ENCODE data around the gene ADD1. TPM values are rescaled to one million over a fixed set of nuclear protein-coding genes. Genes with fewer than 3 reads are reported as not detected.
"Not testable (repeated sequence)": the region's sequence is repeated elsewhere in the genome, so short reads cannot be mapped to it uniquely, and the experiment has no call there.

The ADD1 gene
- total and polyA plus RNA-seq, 2 donors (not counting 1 experiment from before 2014, with no cell fraction given): 164 to 171 TPM

DNA sequence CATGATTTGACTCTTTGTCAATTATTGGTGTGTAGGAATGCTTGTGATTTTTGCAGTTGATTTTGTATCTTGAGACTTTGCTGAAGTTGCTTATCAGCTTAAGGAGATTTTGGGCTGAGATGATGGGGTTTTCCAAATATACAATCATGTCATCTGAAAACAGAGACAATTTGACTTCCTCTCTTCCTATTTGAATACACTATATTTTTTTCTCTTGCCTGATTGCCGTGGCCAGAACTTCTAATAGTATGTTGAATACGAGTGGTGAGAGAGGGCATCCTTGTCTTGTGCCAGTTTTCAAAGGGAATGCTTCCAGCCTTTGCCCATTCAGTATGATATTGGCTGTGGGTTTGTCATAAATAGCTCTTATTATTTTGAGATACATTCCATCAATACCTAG, 74.7 kb downstream of the ADD1 start:
- not testable (repeated sequence) for H3K4me3 ChIP-seq (replicated peaks in 1 of 4; ENCODE audit: control extremely low read depth in 1 of 4, insufficient read depth in 1 of 4, low read depth in 3 of 4, low read length in 4 of 4); H3K27ac ChIP-seq (ENCODE audit: insufficient read depth, low read length); H4K20me1 ChIP-seq (ENCODE audit: control insufficient read depth, extremely low read depth, insufficient read depth, low read length); H2AFZ ChIP-seq (ENCODE audit: low read length); H3K36me3 ChIP-seq (ENCODE audit: control insufficient read depth, insufficient read depth, low read length); H3K79me2 ChIP-seq (ENCODE audit: control insufficient read depth, insufficient read depth, low read length); H3K27me3 ChIP-seq (ENCODE audit: control insufficient read depth, insufficient read depth, low read length); H3K9ac ChIP-seq (ENCODE audit: insufficient read depth, low read length); H3K4me1 ChIP-seq (ENCODE audit: control insufficient read depth, extremely low read depth, insufficient read depth, low read length); H3K4me2 ChIP-seq (ENCODE audit: extremely low read depth, insufficient read depth, low read length); H3K9me3 ChIP-seq (ENCODE audit: control insufficient read depth, insufficient read depth, low read depth, low read length); DNase-seq (ENCODE audit: low read depth in 2 of 2)

DNA sequence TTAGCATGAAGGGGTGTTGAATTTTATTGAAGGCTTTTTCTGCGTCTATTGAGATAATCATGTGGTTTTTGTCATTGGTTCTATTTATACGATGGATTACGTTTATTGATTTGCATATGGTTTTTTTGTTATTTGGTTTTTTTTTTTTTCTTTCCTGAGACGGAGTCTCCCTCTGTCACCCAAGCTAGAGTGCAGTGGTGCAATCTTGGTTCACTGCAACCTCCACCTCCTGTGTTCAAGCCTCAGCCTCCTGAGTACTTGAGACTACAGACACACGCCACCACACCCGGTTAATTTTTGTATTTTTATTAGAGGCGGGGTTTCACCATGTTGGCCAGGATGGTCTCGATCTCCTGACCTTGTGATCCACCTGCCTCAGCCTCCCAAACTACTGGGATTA, 75.1 kb downstream of the ADD1 start:
- not testable (repeated sequence) for DNase-seq (ENCODE audit: low read depth in 2 of 2); H3K36me3 ChIP-seq (ENCODE audit: control insufficient read depth, insufficient read depth, low read length); H4K20me1 ChIP-seq (ENCODE audit: control insufficient read depth, extremely low read depth, insufficient read depth, low read length); H3K4me1 ChIP-seq (ENCODE audit: control insufficient read depth, extremely low read depth, insufficient read depth, low read length); H3K9ac ChIP-seq (ENCODE audit: insufficient read depth, low read length); H2AFZ ChIP-seq (ENCODE audit: low read length); H3K27me3 ChIP-seq (ENCODE audit: control insufficient read depth, insufficient read depth, low read length); H3K9me3 ChIP-seq (ENCODE audit: control insufficient read depth, insufficient read depth, low read depth, low read length); H3K27ac ChIP-seq (ENCODE audit: insufficient read depth, low read length); H3K79me2 ChIP-seq (ENCODE audit: control insufficient read depth, insufficient read depth, low read length); H3K4me2 ChIP-seq (ENCODE audit: extremely low read depth, insufficient read depth, low read length); H3K4me3 ChIP-seq (replicated peaks in 1 of 4; ENCODE audit: control extremely low read depth in 1 of 4, insufficient read depth in 1 of 4, low read depth in 3 of 4, low read length in 4 of 4)

DNA sequence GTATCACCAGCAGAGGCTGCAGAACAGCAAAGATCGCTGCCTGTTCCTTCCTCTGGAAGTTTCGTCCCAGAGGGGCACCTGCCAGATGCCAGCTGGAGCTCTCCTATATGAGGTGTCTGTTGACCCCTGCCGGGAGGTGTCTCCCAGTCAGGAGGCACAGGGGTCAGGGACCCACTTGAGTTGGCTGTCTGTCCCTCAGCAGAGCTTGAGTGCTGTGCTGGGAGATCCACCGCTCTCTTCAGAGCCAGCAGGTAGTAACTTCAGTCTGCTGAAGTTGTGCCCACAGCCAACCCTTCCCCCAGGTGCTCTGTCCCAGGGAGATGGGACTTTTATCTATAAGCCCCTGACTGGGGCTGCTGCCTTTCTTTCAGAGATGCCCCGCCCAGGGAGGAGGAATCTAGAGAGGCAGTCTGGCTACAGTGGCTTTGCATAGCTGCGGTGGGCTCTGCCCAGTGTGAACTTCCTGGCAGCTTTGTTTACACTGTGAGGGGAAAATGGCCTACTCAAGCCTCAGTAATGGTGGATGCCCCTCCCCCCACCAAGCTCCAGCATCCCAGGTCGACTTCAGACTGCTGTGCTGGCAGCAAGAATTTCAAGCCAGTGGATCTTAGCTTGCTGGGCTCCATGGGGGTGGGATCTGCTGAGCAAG, 78.9 kb downstream of the ADD1 start:
- DNase-seq (ENCODE audit: low read depth in 2 of 2): peak; percentile 42 to 71
- H3K4me2 ChIP-seq (ENCODE audit: extremely low read depth, insufficient read depth, low read length); H3K9me3 ChIP-seq (ENCODE audit: control insufficient read depth, insufficient read depth, low read depth, low read length); H4K20me1 ChIP-seq (ENCODE audit: control insufficient read depth, extremely low read depth, insufficient read depth, low read length); H3K4me1 ChIP-seq (ENCODE audit: control insufficient read depth, extremely low read depth, insufficient read depth, low read length); H3K79me2 ChIP-seq (ENCODE audit: control insufficient read depth, insufficient read depth, low read length); H3K4me3 ChIP-seq (replicated peaks in 1 of 4; ENCODE audit: control extremely low read depth in 1 of 4, insufficient read depth in 1 of 4, low read depth in 3 of 4, low read length in 4 of 4); H3K27me3 ChIP-seq (ENCODE audit: control insufficient read depth, insufficient read depth, low read length); H2AFZ ChIP-seq (ENCODE audit: low read length); H3K9ac ChIP-seq (ENCODE audit: insufficient read depth, low read length): not testable (repeated sequence)
- Histone ChIP-seq H3K36me3 (ENCODE audit: control insufficient read depth, insufficient read depth, low read length) (peaks cover 16% of the 10 kb centered on the region), H3K27ac (ENCODE audit: insufficient read depth, low read length) (peak overlapping the region; percentile 27)

DNA sequence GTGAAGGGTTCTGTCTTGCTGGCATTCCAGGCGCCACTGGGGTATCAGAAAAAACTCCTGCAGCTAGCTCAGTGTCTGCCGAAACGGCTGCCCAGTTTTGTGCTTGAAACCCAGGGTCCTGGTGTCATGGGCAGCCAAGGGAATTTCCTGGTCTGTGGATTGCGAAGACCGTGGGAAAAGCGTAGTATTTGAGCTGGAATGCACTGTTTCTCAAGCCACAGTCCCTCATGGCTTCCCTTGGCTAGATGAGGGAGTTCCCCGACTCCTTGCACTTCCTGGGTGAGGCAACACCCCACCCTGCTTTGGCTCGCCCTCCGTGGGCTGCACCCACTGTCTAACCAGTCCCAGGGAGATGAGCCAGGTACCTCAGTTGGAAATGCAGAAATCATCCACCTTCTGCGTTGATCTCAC, 79.5 kb downstream of the ADD1 start:
- TF ChIP-seq, protein P1, sequence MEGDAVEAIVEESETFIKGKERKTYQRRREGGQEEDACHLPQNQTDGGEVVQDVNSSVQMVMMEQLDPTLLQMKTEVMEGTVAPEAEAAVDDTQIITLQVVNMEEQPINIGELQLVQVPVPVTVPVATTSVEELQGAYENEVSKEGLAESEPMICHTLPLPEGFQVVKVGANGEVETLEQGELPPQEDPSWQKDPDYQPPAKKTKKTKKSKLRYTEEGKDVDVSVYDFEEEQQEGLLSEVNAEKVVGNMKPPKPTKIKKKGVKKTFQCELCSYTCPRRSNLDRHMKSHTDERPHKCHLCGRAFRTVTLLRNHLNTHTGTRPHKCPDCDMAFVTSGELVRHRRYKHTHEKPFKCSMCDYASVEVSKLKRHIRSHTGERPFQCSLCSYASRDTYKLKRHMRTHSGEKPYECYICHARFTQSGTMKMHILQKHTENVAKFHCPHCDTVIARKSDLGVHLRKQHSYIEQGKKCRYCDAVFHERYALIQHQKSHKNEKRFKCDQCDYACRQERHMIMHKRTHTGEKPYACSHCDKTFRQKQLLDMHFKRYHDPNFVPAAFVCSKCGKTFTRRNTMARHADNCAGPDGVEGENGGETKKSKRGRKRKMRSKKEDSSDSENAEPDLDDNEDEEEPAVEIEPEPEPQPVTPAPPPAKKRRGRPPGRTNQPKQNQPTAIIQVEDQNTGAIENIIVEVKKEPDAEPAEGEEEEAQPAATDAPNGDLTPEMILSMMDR (conservative IDR thresholded peaks at IDR 0.05 in 1 of 2, IDR thresholded peaks at IDR 0.05 in 1 of 2; ENCODE audit: low read depth in 1 of 2, low read length in 2 of 2): no peak
- TF ChIP-seq EZH2 (IDR thresholded peaks at IDR 0.05; ENCODE audit: low read length, missing control alignments): no peak
- Histone ChIP-seq H3K79me2 (ENCODE audit: control insufficient read depth, insufficient read depth, low read length) (peaks cover 3% of the 10 kb centered on the region), H3K4me2 (ENCODE audit: extremely low read depth, insufficient read depth, low read length) (no peak overlapping the region), H2AFZ (ENCODE audit: low read length) (no peak overlapping the region), H3K36me3 (ENCODE audit: control insufficient read depth, insufficient read depth, low read length) (peaks cover 16% of the 10 kb centered on the region), H3K9ac (ENCODE audit: insufficient read depth, low read length) (no peak overlapping the region), H3K27ac (ENCODE audit: insufficient read depth, low read length) (no peak overlapping the region), H3K4me1 (ENCODE audit: control insufficient read depth, extremely low read depth, insufficient read depth, low read length) (peaks cover 3% of the 10 kb centered on the region), H3K27me3 (ENCODE audit: control insufficient read depth, insufficient read depth, low read length) (no peaks in the 10 kb centered on the region), H3K4me3 (replicated peaks in 1 of 4; ENCODE audit: control extremely low read depth in 1 of 4, insufficient read depth in 1 of 4, low read depth in 3 of 4, low read length in 4 of 4) (no peak overlapping the region), H3K9me3 (ENCODE audit: control insufficient read depth, insufficient read depth, low read depth, low read length) (no peaks in the 10 kb centered on the region), H4K20me1 (ENCODE audit: control insufficient read depth, extremely low read depth, insufficient read depth, low read length) (no peaks in the 10 kb centered on the region)
- DNase-seq (ENCODE audit: low read depth in 2 of 2): peak in 1 of 2 donors; percentile 60

All from fibroblast of lung (primary cell).